HCT116 (cell line): ENCODE measurements around the gene GNAI1.

Experiments
- POLR2AphosphoS5 ChIP-seq: IDR thresholded peaks from 2 replicates; pipeline ENCODE4 v1.6.1; 2011; ENCODE audit warnings: mild to moderate bottlenecking, low read depth, low read length, moderate library complexity
- RAD21 ChIP-seq: IDR thresholded peaks from 2 replicates; pipeline ENCODE4 v1.6.1; 2012; ENCODE audit warnings: low read depth, mild to moderate bottlenecking

DNA sequence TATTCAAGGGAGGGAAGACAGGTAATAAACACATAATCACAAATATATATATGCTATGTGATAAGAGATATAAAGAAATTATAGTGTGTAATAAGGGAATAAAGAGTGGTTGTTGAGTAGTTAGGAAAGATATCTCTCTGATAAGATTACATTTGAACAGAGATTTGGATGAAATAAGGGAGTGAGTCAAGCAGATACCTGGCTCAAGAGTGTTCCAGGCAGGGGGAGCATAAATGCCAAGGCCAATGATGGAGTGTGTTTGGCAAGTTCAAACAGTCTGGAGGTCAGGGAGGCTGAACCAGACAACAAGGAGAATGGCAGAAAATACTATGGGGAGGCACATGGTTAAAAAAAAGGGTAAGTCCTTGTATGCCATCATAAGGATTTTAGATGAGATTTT lies 4.8 kb upstream of the GNAI1 start:
- no peak for TF ChIP-seq POLR2AphosphoS5
- TF ChIP-seq RAD21: no peak
